ENCODE data around the gene RELN.

RELN gene

DNA sequence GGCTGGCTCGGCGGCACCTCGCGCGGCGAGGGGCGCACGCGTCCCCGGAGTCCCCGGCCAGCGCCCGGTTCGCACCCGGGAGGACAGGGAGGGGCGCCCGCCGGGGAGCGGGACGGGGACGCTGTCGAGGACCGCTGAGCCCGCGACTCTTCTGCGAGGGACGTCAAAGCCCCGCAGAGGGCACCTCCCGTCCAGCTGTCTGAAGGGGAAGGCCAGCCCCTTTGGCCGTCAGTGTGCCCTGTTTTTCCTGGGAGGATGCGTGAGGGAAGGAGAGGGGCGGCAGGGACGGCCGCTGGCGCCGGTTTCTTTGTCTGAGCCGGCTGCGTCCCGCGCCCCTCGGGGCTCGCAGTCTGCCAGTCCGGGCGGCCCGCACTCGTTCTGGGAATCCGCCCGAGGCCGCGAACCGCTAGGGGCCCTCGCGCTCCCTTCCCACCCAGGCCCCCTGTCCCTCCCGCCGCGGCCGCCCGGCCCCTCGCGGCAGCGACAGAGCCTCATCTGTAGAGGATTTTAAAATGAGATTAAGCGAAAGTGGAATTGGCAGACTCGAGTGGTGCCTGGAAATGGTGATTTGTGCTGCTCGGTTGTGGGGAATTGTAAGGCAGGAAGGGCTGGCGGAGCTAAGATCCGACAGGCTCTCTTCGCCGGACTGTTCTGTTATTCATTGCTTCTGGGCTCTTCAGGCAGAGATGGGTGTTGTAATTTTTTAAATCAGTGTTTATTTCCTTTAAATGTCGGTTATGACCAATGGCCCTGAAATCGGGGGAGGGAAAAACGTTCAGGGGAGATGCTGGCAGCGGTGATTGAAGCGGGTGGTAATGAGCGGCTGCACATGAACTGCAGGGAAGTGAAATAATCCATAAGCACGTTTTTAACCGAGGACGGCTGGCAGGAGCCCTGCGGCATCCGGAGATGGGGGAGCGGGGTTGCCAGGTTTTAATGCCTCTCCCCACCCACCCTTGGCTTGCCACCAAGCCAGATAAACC, 618 bp upstream of the RELN start:
- H3K27ac ChIP-seq (ENCODE audit: low read length, poor library complexity, severe bottlenecking): no peak overlapping the region
- H3K4me1 ChIP-seq (ENCODE audit: control insufficient read depth, insufficient read depth, low read depth, low read length): peaks cover 18% of the 10 kb centered on the region
- no peak overlapping the region for H3K14ac ChIP-seq (ENCODE audit: low read length in 2 of 2)
- H2BK120ac ChIP-seq (ENCODE audit: low read depth, low read length): no peak overlapping the region
- H3K4me3 ChIP-seq (ENCODE audit: insufficient read depth in 1 of 2, low read depth in 1 of 2, low read length in 2 of 2): peak overlapping the region; percentile 64 to 82
- peak; percentile 13 for DNase-seq
- H3K27me3 ChIP-seq (ENCODE audit: control insufficient read depth in 1 of 2, insufficient read depth in 1 of 2, low read length in 2 of 2): peaks cover 12 to 34% of the 10 kb centered on the region in 2 experiments
- H2BK15ac ChIP-seq (ENCODE audit: low read depth, poor library complexity, severe bottlenecking): no peak overlapping the region
- H2BK5ac ChIP-seq (ENCODE audit: low read depth, low read length, poor library complexity, severe bottlenecking): no peak overlapping the region
- H2AK5ac ChIP-seq (ENCODE audit: low read length, severe bottlenecking): no peak overlapping the region
- peak overlapping the region; percentile 94 for H3K4me2 ChIP-seq (ENCODE audit: low read length, poor library complexity, severe bottlenecking)
- no peak overlapping the region for H2AFZ ChIP-seq (ENCODE audit: low read depth, low read length)
- H3K4ac ChIP-seq (ENCODE audit: low read depth in 1 of 2, low read length in 2 of 2): no peak overlapping the region
- H3K9me3 ChIP-seq (ENCODE audit: control insufficient read depth, low read length): no peaks in the 10 kb centered on the region
- H3K9ac ChIP-seq (ENCODE audit: low read length): peak overlapping the region; percentile 67
- H4K91ac ChIP-seq (ENCODE audit: low read length): no peak overlapping the region
- no peaks in the 10 kb centered on the region for H3K79me1 ChIP-seq (replicated peaks; ENCODE audit: low read length, poor library complexity, severe bottlenecking)
- no peak overlapping the region for H4K8ac ChIP-seq (ENCODE audit: low read length)
- no peak overlapping the region for H3K23ac ChIP-seq (ENCODE audit: low read length in 2 of 2)
- no peaks in the 10 kb centered on the region for H3K36me3 ChIP-seq (ENCODE audit: control insufficient read depth in 1 of 2, insufficient read depth in 2 of 2, low read depth in 1 of 2, low read length in 2 of 2)
- 4% methylated on average over 50 of the region's 80 CpGs for WGBS
- no peak overlapping the region for H3K18ac ChIP-seq (ENCODE audit: low read depth in 1 of 2, low read length in 2 of 2)
- H2BK12ac ChIP-seq (ENCODE audit: low read length in 2 of 2): no peak overlapping the region

DNA sequence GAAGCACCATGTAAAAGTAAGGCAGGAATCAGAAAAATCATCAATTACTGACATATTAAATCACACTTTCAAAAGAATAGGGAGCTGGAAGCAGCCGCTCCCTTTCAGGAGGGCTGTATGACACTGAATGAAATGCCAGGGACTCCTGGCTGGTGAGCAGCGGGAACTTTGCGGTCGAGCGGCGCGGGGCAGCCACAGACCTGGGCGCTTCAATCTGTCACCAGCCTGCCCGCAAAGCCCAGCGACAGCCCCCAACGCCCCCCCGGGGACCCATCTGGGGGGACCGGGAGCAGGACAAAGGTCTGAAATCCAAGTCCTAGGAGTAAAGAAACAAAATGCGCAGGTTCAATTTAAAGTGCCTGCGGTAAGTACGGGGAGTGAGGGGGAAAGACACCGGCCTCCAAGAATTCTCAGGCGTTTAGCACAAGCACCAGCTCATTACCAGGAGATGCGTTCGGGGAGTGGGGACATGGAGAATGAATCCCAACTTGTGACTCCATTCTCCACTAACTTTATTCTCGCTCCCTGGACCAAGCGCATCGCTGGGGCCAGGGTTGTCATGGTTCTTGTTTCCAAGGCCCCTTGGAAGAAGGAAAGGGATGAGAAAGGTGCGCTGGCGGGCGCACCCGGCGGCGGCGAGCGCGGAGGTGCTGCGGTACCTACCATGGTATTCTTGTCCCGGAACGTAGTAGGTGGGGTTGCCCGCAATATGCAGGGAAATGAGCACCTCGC, 824 bp downstream of the RELN start:
- Histone ChIP-seq H3K9ac (ENCODE audit: low read length) (no peak overlapping the region), H3K18ac (ENCODE audit: low read depth in 1 of 2, low read length in 2 of 2) (no peak overlapping the region), H3K9me3 (ENCODE audit: control insufficient read depth, low read length) (no peaks in the 10 kb centered on the region), H3K36me3 (ENCODE audit: control insufficient read depth in 1 of 2, insufficient read depth in 2 of 2, low read depth in 1 of 2, low read length in 2 of 2) (no peaks in the 10 kb centered on the region), H3K4me1 (ENCODE audit: control insufficient read depth, insufficient read depth, low read depth, low read length) (peaks cover 18% of the 10 kb centered on the region), H2BK12ac (ENCODE audit: low read length in 2 of 2) (no peak overlapping the region), H3K79me1 (replicated peaks; ENCODE audit: low read length, poor library complexity, severe bottlenecking) (no peaks in the 10 kb centered on the region), H2BK15ac (ENCODE audit: low read depth, poor library complexity, severe bottlenecking) (no peak overlapping the region), H4K91ac (ENCODE audit: low read length) (no peak overlapping the region), H4K8ac (ENCODE audit: low read length) (no peak overlapping the region), H3K14ac (ENCODE audit: low read length in 2 of 2) (no peak overlapping the region), H3K4ac (ENCODE audit: low read depth in 1 of 2, low read length in 2 of 2) (no peak overlapping the region), H2BK5ac (ENCODE audit: low read depth, low read length, poor library complexity, severe bottlenecking) (no peak overlapping the region), H3K4me2 (ENCODE audit: low read length, poor library complexity, severe bottlenecking) (peak overlapping the region; percentile 79), H3K23ac (ENCODE audit: low read length in 2 of 2) (no peak overlapping the region), H3K27ac (ENCODE audit: low read length, poor library complexity, severe bottlenecking) (no peak overlapping the region), H3K4me3 (ENCODE audit: insufficient read depth in 1 of 2, low read depth in 1 of 2, low read length in 2 of 2) (peak overlapping the region; percentile 64 to 73), H2AFZ (ENCODE audit: low read depth, low read length) (no peak overlapping the region), H2AK5ac (ENCODE audit: low read length, severe bottlenecking) (no peak overlapping the region), H3K27me3 (ENCODE audit: control insufficient read depth in 1 of 2, insufficient read depth in 1 of 2, low read length in 2 of 2) (peaks cover 12 to 34% of the 10 kb centered on the region in 2 experiments), H2BK120ac (ENCODE audit: low read depth, low read length) (no peak overlapping the region)
- WGBS: 5% methylated on average over 32 of the region's 37 CpGs
- DNase-seq: no peak

DNA sequence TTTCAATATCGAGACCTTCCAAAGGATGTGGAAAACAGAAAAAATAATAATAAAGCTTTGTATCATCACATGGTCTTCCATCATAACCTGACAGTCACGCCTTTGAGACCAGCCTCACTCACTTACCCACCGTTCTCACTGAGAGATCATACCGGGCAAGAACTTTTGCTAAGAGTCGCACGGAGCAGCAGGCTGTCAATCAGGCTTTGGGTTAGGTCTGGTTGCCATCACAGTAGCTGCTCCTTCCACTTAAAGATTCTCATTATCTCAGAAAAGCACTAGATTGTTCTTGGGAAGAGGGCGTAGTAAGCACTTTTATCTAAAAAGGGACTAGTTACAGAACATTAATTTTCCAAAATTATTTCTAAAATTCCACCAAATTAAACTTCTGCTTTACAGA, 2.0 kb downstream of the RELN start:
- no peak overlapping the region for H3K14ac ChIP-seq (ENCODE audit: low read length in 2 of 2)
- H3K4me2 ChIP-seq (ENCODE audit: low read length, poor library complexity, severe bottlenecking): no peak overlapping the region
- no peaks in the 10 kb centered on the region for H3K9me3 ChIP-seq (ENCODE audit: control insufficient read depth, low read length)
- no peak overlapping the region for H2AK5ac ChIP-seq (ENCODE audit: low read length, severe bottlenecking)
- no peak for DNase-seq
- no peak overlapping the region for H2AFZ ChIP-seq (ENCODE audit: low read depth, low read length)
- H4K91ac ChIP-seq (ENCODE audit: low read length): no peak overlapping the region
- H2BK15ac ChIP-seq (ENCODE audit: low read depth, poor library complexity, severe bottlenecking): no peak overlapping the region
- no peak overlapping the region for H3K23ac ChIP-seq (ENCODE audit: low read length in 2 of 2)
- H3K18ac ChIP-seq (ENCODE audit: low read depth in 1 of 2, low read length in 2 of 2): no peak overlapping the region
- 66% methylated on average over 3 of the region's 7 CpGs for WGBS
- no peaks in the 10 kb centered on the region for H3K36me3 ChIP-seq (ENCODE audit: control insufficient read depth in 1 of 2, insufficient read depth in 2 of 2, low read depth in 1 of 2, low read length in 2 of 2)
- no peaks in the 10 kb centered on the region for H3K79me1 ChIP-seq (replicated peaks; ENCODE audit: low read length, poor library complexity, severe bottlenecking)
- H2BK120ac ChIP-seq (ENCODE audit: low read depth, low read length): no peak overlapping the region
- H4K8ac ChIP-seq (ENCODE audit: low read length): no peak overlapping the region
- no peak overlapping the region for H3K27ac ChIP-seq (ENCODE audit: low read length, poor library complexity, severe bottlenecking)
- H3K4me3 ChIP-seq (ENCODE audit: insufficient read depth in 1 of 2, low read depth in 1 of 2, low read length in 2 of 2): no peak overlapping the region
- H3K4me1 ChIP-seq (ENCODE audit: control insufficient read depth, insufficient read depth, low read depth, low read length): peaks cover 16% of the 10 kb centered on the region
- H2BK12ac ChIP-seq (ENCODE audit: low read length in 2 of 2): no peak overlapping the region
- H2BK5ac ChIP-seq (ENCODE audit: low read depth, low read length, poor library complexity, severe bottlenecking): no peak overlapping the region
- peaks cover 12 to 35% of the 10 kb centered on the region in 2 experiments for H3K27me3 ChIP-seq (ENCODE audit: control insufficient read depth in 1 of 2, insufficient read depth in 1 of 2, low read length in 2 of 2)
- H3K4ac ChIP-seq (ENCODE audit: low read depth in 1 of 2, low read length in 2 of 2): no peak overlapping the region
- H3K9ac ChIP-seq (ENCODE audit: low read length): no peak overlapping the region

DNA sequence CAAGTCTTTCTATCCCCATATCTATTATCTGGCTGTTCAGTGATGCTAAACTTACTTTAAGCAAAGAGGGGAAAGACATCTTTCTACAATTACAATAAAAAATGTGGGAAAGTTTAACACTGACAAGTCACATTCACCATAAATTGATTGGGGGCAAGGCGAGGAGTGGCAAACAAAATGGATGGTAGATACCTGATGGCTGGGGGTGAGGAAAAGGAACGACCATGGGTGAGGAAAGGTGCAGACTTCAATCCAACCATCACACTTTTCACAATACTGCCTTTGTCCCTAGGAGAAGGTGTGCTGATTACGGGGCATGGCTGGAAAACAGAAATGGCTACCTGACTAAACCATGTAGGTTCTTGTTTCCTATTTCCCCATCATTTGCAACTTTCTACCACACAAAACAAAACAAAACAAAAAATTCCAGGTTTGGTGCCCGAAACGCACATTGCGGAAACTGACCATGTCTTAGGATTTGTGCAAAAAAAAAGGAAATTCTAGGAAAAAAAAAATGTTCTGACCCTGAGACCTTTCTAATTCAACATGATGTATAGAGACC, 3.8 kb downstream of the RELN start:
- Histone ChIP-seq H2BK12ac (ENCODE audit: low read length in 2 of 2) (no peak overlapping the region), H3K23ac (ENCODE audit: low read length in 2 of 2) (no peak overlapping the region), H2AFZ (ENCODE audit: low read depth, low read length) (no peak overlapping the region), H3K9me3 (ENCODE audit: control insufficient read depth, low read length) (no peaks in the 10 kb centered on the region), H2BK15ac (ENCODE audit: low read depth, poor library complexity, severe bottlenecking) (no peak overlapping the region), H3K18ac (ENCODE audit: low read depth in 1 of 2, low read length in 2 of 2) (no peak overlapping the region), H3K27me3 (ENCODE audit: control insufficient read depth in 1 of 2, insufficient read depth in 1 of 2, low read length in 2 of 2) (peaks cover 11 to 26% of the 10 kb centered on the region in 2 experiments), H3K4me2 (ENCODE audit: low read length, poor library complexity, severe bottlenecking) (no peak overlapping the region), H3K79me1 (replicated peaks; ENCODE audit: low read length, poor library complexity, severe bottlenecking) (no peaks in the 10 kb centered on the region), H3K36me3 (ENCODE audit: control insufficient read depth in 1 of 2, insufficient read depth in 2 of 2, low read depth in 1 of 2, low read length in 2 of 2) (no peaks in the 10 kb centered on the region), H3K4ac (ENCODE audit: low read depth in 1 of 2, low read length in 2 of 2) (no peak overlapping the region), H4K8ac (ENCODE audit: low read length) (no peak overlapping the region), H3K9ac (ENCODE audit: low read length) (no peak overlapping the region), H2AK5ac (ENCODE audit: low read length, severe bottlenecking) (no peak overlapping the region), H3K4me1 (ENCODE audit: control insufficient read depth, insufficient read depth, low read depth, low read length) (peaks cover 14% of the 10 kb centered on the region), H4K91ac (ENCODE audit: low read length) (no peak overlapping the region), H3K14ac (ENCODE audit: low read length in 2 of 2) (no peak overlapping the region), H3K4me3 (ENCODE audit: insufficient read depth in 1 of 2, low read depth in 1 of 2, low read length in 2 of 2) (no peak overlapping the region), H2BK120ac (ENCODE audit: low read depth, low read length) (no peak overlapping the region), H2BK5ac (ENCODE audit: low read depth, low read length, poor library complexity, severe bottlenecking) (no peak overlapping the region), H3K27ac (ENCODE audit: low read length, poor library complexity, severe bottlenecking) (no peak overlapping the region)
- 93% methylated on average over 3 of the region's 6 CpGs for WGBS
- DNase-seq: no peak

Measured in mesenchymal stem cell (in vitro differentiated cells and primary cell).